SU-DHL-6 (cell line): Measurements from ENCODE around the gene TUBA4A.

Source experiments
- EZH2phosphoT487 ChIP-seq: fragments of 200-600 bp; sonication (generic), shearing (Covaris generic); conservative IDR thresholded peaks from 2 replicates; pipeline ENCODE4 v1.6.1; 2018; ENCODE audit warnings: mild to moderate bottlenecking, antibody characterized with exemption, low read length, moderate library complexity, mixed read lengths
- TF ChIP-seq, protein P1 (sequence below): fragments of 200-600 bp; sonication (generic); IDR thresholded peaks from one replicate; pipeline ENCODE4 v1.5.1; 2017; ENCODE audit warnings: antibody characterized with exemption, mild to moderate bottlenecking, low read length, moderate library complexity; ENCODE audit not compliant: insufficient read depth, poor library complexity, severe bottlenecking

DNA sequence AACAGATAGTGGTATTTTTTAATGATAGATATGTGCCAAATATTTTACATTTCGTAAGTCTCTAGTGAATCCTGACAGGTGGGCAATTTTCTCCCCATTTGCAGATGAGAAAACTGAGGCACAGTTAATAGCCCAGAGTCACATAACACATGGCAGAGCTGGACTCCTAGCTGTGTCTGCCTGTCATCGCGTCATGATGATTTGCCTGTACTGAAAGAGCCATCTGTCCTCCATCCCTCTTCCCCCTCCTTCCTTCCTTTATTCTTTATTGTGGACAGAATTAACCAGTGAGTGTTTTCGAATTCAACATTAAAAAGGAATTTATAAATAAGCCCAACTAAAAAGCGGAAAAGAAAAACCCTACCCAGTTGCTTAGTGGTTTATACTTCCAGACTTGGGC is 28.7 kb upstream of the TUBA4A start:
- TF ChIP-seq, protein P1, sequence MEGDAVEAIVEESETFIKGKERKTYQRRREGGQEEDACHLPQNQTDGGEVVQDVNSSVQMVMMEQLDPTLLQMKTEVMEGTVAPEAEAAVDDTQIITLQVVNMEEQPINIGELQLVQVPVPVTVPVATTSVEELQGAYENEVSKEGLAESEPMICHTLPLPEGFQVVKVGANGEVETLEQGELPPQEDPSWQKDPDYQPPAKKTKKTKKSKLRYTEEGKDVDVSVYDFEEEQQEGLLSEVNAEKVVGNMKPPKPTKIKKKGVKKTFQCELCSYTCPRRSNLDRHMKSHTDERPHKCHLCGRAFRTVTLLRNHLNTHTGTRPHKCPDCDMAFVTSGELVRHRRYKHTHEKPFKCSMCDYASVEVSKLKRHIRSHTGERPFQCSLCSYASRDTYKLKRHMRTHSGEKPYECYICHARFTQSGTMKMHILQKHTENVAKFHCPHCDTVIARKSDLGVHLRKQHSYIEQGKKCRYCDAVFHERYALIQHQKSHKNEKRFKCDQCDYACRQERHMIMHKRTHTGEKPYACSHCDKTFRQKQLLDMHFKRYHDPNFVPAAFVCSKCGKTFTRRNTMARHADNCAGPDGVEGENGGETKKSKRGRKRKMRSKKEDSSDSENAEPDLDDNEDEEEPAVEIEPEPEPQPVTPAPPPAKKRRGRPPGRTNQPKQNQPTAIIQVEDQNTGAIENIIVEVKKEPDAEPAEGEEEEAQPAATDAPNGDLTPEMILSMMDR, result no peak
- TF ChIP-seq EZH2phosphoT487, result no peak
